Putamen (tissue), 1 donor: ENCODE measurements around the gene CPTP.
A peak's percentile ranks its signal among the peaks of the same experiment; 100 is the strongest.

Source experiments
- DNase-seq: peaks from one replicate; pipeline ENCODE4 v3.0.0-alpha.2; 2016; ENCODE audit warnings: low spot score

CPTP gene

DNA sequence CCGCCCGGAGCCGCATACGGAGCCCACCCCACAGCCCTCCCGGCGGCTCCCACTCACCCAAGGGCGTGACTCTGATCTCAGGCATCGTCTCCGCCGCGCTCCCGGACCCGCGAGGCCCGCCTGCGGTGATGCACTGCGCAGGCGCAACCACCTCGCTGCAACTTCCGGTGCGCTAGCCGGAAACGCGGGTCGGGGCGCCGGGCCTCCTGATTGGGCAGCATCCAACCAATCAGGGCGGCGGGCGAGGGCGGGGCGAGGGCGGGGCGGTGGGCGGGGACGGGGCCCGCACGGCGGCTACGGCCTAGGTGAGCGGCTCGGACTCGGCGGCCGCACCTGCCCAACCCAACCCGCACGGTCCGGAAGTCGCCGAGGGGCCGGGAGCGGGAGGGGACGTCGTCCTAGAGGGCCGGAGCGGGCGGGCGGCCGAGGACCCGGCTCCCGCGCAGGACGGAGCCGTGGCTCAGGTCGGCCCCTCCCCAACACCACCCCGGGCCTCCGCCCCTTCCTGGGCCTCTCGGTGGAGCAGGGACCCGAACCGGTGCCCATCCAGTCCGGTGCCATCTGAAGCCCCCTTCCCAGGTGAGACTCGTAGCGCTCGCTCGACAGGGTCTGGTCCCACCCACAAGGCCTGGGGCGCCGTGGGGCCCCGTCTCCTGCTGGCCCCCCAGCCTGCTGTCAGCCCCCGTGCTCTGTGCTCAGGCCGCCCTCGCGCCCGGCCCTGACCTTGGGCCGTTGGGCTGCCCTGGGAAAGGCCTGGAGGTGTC, at the start of gene CPTP, which contains the start of gene INTS11:
Gene CPTP, plus strand, starts transcription at position 279 of the 764 bp plus-strand sequence. CDS start 2,109 bp downstream, outside the sequence.
Gene INTS11, minus strand, starts transcription at position 137 of the 764 bp plus-strand sequence. Its CDS starts 52 bp downstream, at position 85.
- DNase-seq = peak; percentile 87

DNA sequence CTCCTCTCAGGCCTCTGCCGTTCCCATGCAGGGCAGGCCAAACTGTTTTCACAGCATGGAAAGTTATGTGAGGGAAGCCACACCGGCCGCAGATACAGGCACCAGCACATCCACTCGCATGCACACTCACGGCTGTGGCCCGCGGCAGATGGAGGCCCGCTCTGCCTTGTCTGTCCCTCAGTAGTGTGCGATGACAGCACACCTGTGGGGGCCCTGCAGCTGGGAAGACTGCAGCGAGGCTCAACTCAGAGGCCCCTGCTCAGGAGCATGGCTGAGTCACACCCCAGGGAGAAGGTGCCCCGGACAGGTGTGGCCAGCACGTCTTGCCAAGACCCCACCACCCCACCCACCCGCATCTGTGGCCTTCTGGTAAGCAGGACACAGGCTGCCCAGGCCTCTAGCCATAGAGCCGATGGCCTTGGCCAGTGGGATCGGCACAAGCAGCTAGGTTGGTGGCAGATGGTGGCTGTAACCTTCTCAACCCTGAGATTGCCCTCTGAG, 49.6 kb upstream of the CPTP start:
- DNase-seq = no peak

DNA sequence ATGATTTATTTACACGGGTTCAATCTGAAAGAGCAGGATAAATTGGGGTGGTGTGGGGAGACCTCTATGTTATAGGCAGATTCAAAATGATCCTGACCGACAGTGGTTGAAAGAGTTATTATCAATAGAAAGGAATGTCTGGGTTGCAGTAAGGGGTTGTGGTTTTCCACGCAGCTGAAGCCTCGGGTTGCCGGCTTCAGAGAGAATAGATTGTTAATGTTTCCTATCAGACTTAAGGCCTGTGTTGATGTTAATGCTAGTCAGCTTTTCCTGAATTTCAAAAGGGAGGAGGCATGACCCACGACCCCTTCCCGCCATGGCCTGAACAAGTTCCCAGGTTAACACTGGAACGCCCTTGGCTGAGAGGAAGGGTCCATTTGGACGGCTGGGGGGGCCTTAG, 48.8 kb upstream of the CPTP start:
- DNase-seq = no peak

DNA sequence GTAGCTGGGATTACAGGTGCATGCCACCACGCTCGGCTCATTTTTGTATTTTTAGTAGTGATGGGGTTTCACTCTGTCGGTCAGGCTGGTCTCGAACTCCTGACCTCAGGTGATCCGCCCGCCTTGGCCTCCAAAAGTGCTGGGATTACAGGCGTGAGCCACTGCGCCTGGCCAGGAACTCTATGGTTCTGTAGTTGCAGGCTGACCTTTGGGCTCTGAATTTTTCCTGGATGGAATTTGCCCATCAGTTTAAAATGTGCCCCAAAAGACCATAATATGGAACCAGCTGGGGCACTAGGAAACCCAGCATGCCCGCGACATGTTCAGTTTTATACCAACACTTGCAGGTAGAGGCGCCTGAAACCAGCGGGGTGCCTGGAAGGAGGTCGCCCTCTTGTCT, 46.0 kb upstream of the CPTP start:
- no peak for DNase-seq

DNA sequence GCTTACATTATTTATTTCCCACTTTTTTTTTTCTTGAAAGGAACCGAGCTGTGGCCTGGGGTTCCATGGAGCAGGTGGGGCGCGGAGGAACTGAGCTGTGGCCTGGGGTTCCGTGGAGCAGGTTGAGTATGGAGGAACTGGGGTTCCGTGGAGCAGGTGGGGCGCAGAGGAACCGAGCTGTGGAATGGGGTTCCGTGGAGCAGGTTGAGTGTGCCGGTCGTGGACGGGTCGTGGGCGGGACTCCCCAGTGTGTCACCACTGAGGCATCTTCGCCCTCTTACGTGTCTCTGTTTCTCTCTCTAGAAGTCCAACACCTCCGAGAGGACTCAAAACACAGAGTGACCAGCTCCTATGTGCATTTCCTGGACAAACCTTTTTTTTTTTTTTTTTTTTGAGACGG, 45.6 kb upstream of the CPTP start:
- no peak for DNase-seq

- no peak for DNase-seq
Observed at GRCh38 chr1:1280782-1281481, 43.7 kb upstream of the CPTP start.

DNA sequence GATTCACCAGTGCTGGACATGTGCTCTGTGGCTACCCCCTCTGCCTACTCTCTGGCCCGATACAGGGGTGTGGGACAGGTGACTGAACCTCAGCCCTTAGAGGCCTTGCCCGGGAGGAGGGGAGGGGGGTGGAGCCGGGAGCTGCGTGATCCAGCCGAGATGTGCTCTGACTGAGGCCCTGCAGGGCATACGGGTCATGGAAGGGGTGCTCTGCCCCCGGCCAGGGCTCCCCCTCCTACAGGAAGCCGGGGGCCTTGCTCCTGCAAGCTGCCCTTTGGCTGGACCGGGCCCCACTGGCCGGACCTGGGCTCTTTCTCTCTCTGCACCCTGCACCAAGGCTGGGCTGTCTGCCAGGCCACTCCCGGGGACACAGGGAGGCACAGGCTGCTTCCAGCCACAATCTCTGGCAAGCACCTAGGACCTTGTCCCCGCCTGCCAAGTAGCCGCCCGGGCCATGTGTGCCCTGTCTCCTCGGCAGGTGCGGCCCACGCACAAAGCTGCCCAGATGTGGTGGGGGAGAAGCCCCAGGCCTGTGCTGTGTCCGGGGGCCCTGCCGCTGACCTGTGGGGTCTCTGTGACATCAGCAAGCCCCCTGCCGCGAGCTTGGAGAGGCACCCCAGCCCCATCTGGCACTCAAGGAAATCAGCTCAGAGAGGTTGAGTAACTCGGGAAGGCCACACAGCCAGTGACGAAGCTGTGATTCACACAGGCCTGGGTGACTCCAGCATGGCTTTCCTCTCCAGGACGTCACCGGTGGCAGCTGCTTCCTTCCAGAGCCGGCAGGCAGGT, 42.9 kb upstream of the CPTP start:
- DNase-seq = no peak

DNA sequence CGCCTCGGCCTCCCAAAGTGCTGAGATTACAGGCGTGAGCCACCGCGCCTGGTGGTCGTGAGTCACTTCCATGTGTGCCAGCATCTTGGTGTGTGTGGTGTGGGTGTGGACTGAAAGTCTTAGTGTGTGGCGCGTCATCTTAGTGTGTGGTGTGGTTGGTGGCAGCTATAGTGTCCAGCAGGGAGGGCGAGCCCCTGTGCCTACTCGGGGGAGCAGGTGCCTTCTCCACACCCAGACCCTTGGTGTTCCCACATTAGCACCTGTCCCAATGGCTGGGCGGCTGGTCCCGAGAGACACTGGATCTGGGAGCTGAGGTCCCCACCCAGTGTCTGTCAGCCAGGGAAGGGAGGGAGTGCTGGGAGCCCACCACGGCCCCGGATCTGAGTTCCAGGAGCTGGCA, 41.6 kb upstream of the CPTP start:
- DNase-seq = no peak

GRCh38 chr1:1283821-1284220, 40.8 kb upstream of the CPTP start:
- no peak for DNase-seq

- DNase-seq = no peak
Observed at GRCh38 chr1:1284221-1285101, 40.1 kb upstream of the CPTP start.

DNA sequence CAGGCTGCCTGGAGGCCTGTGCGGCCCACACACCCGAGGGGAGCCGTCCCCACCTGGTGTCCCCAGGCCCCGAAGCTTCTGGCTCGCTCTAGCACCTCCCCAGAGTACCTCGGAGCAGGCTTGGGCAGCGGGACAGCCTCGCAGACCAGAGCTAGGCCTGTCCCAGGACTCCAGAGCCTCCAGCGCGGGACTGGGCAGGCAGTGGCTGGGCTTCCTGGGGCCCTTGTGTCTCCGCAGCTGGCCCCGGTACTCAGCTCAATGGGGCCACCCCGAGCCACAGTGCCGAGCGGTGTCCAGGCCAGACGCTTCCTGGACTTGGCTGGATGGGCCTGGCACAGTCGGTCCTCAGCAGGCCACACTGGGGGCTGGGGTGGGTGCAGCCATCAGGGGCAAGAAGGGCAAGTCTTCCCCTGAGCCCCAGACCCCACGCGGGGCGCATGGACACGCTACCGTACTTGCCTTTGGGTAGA, 39.5 kb upstream of the CPTP start:
- no peak for DNase-seq

DNA sequence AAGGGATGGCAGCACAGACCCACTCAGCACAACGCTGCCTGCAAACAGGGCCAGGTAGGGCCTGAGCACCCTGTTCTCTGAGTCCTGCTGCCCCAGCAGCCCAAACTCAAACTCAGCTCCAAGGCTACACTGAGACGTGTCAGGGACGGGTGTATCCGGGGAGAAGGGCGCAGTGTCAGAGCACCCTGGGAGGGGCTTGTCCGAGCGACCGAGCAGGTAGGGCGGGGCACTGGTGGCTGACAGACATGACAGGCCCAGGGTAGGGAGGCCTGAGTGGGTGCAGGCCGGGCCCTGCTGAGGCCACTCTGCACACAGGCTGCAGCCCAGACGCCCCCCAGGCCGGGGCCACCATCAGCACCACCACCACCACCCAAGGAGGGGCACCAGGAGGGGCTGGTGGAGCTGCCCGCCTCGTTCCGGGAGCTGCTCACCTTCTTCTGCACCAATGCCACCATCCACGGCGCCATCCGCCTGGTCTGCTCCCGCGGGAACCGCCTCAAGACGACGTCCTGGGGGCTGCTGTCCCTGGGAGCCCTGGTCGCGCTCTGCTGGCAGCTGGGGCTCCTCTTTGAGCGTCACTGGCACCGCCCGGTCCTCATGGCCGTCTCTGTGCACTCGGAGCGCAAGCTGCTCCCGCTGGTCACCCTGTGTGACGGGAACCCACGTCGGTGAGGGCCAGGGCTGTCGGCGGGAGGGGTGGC, 38.8 kb upstream of the CPTP start:
- no peak for DNase-seq

DNA sequence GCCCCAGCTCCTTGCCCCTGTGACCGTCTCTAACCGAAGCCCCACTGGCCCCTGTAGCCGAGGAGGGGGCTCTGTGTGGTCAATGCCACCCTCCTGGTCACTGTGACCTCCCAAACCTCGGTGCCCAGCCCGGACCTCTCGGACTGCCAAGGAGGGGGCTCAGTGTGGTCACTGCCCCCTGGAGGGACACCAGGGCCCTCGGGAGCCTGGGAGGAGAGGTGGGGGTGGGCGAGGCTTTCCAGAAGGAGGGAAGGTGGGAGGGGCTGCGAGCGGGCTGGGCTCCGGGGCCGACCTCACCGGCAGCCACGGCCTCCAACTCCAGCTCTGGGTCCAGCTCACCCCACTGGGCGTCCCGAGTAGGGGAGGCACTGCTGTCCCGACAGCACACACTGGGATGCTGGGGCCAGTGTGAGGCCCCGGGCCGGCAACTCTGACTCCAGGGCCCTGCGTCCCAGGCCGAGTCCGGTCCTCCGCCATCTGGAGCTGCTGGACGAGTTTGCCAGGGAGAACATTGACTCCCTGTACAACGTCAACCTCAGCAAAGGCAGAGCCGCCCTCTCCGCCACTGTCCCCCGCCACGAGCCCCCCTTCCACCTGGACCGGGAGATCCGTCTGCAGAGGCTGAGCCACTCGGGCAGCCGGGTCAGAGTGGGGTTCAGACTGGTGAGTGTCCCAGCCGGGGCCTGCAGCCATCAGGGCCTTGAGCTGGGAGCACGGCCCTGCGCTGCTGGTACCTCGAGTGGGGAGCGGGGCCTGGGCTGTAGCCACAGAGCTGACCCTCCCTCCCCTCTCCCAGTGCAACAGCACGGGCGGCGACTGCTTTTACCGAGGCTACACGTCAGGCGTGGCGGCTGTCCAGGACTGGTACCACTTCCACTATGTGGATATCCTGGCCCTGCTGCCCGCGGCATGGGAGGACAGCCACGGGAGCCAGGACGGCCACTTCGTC, 38.0 kb upstream of the CPTP start:
- no peak for DNase-seq

- DNase-seq = no peak
Observed at GRCh38 chr1:1287288-1288110, 37.1 kb upstream of the CPTP start.

DNA sequence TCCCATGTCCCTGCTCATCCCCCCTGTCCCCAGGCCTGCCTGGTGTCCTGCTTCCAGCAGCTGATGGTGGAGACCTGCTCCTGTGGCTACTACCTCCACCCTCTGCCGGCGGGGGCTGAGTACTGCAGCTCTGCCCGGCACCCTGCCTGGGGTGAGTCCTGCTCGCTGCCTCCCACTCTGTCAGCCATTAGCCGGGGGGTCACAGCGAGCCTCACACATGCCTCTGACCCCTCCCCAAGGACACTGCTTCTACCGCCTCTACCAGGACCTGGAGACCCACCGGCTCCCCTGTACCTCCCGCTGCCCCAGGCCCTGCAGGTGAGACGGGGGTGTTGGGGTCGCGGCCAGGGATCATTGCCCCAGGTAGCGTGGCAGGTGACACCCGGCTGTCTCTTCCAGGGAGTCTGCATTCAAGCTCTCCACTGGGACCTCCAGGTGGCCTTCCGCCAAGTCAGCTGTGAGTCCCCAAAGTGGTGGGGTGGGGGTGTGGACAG, 34.3 kb upstream of the CPTP start:
- DNase-seq = no peak

GRCh38 chr1:1291023-1291528, 33.5 kb upstream of the CPTP start:
- DNase-seq = no peak

DNA sequence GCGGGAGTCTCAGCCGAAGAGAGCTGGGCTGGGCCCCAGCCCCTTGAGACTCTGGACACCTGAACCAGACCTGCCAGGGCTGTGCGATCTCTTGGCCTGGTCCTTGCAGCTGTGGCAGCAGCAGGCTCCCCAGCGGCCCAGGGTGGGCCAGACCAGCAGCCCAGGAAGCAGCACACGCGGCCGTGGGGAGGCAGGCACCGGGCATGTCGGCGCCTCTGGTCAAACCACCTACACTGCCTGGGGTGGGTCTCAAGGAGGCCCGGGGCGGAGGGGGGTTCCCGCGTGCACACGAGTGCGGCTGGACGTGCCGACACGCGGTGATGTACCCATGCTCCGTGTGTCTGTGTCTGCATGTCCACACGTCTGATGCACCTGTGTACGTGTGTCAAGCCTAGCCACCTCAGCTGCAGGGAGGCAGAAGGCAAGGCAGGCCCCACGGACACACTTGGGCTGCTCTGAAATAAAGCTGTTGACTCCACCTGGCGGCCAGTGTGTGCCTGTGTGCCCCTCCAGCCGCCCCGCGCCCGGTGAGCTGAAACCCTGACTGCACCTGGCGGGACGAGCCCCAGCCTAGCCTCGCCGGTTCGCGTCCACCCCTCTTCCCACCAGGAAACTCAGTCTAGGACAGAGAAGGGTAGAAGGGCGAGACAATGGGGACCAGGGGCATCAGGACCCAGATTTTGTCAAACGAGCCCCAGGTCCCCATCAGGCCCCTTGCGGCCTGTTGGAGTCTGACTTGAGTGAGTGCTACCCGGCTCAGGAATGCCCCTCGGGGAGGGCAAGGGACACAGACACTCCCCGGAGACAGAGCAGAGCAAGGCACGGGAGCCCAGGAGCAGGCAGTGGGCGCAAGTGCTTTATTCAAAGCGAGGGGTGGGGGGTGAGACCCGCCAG, 32.8 kb upstream of the CPTP start:
- DNase-seq = no peak
